Measurements from ENCODE around the gene RNASEH1. TPM values are rescaled to one million over a fixed set of nuclear protein-coding genes. Genes with fewer than 3 reads are reported as not detected.

The RNASEH1 gene
- total and polyA plus RNA-seq, 2 of the 13 experiments (the other 11 are each of a cell fraction or from before 2014, with no cell fraction given): 14.5 to 57.4 TPM

GRCh38 chr2:3558205-3559014, at the start of gene RNASEH1 (continued):
- TF ChIP-seq SNAI1 (CRISPR knock-in tag; IDR thresholded peaks at IDR 0.05; ENCODE audit: borderline replicate concordance) (0 out of 2 replicates have a peak, but pooled peaks have one; percentile 49), ZNF350 (CRISPR knock-in tag; IDR thresholded peaks at IDR 0.05; ENCODE audit: borderline replicate concordance, low read depth) (peak; percentile 99), HDAC2 (CRISPR knock-in tag; IDR thresholded peaks at IDR 0.05) (peak; percentile 91), ZNF790 (CRISPR knock-in tag; IDR thresholded peaks at IDR 0.05; ENCODE audit: borderline replicate concordance) (peak; percentile 95; the same call in 1 of the 2 replicates), ZFAT (CRISPR knock-in tag; conservative IDR thresholded peaks at IDR 0.05) (0 out of 2 replicates have a peak, but pooled peaks have one; percentile 58), PHF8 (CRISPR knock-in tag; IDR thresholded peaks at IDR 0.05) (peak; percentile 98), ZFP90 (CRISPR knock-in tag; IDR thresholded peaks at IDR 0.05; ENCODE audit: borderline replicate concordance) (peak; percentile 94), KAT8 (CRISPR knock-in tag; IDR thresholded peaks at IDR 0.05) (peak; percentile 100), ZFP36 (IDR thresholded peaks at IDR 0.05; ENCODE audit: borderline replicate concordance, low read depth, low read length, partially characterized antibody) (no peak), ATRX (CRISPR knock-in tag; IDR thresholded peaks at IDR 0.05; ENCODE audit: borderline replicate concordance) (no peak), FLYWCH1 (CRISPR knock-in tag; IDR thresholded peaks at IDR 0.05) (peak; percentile 80), DRAP1 (CRISPR knock-in tag; IDR thresholded peaks at IDR 0.05) (peak; percentile 92), TRIM24 (CRISPR knock-in tag; IDR thresholded peaks at IDR 0.05) (no peak), ZFP82 (CRISPR knock-in tag; IDR thresholded peaks at IDR 0.05; ENCODE audit: borderline replicate concordance) (peak; percentile 76; the same call in 1 of the 2 replicates), ELF1 (CRISPR knock-in tag; IDR thresholded peaks at IDR 0.05) (peak; percentile 98), ZNF558 (CRISPR knock-in tag; IDR thresholded peaks at IDR 0.05; ENCODE audit: borderline replicate concordance) (peak; percentile 95), FOXJ3 (CRISPR knock-in tag; IDR thresholded peaks at IDR 0.05; ENCODE audit: borderline replicate concordance) (peak; percentile 77; the same call in 1 of the 2 replicates), MTA3 (CRISPR knock-in tag; IDR thresholded peaks at IDR 0.05) (no peak), NR0B2 (CRISPR knock-in tag; IDR thresholded peaks at IDR 0.05) (peak; percentile 97), ZNF224 (CRISPR knock-in tag; IDR thresholded peaks at IDR 0.05) (peak; percentile 99), TFE3 (CRISPR knock-in tag; IDR thresholded peaks at IDR 0.05) (peak; percentile 70), ZNF451 (CRISPR knock-in tag; IDR thresholded peaks at IDR 0.05) (peak; percentile 90; the same call in 1 of the 2 replicates), ZNF709 (CRISPR knock-in tag; IDR thresholded peaks at IDR 0.05) (peak; percentile 97; the same call in 1 of the 2 replicates), KLF12 (CRISPR knock-in tag; IDR thresholded peaks at IDR 0.05; ENCODE audit: borderline replicate concordance) (peak; percentile 98), PAF1 (CRISPR knock-in tag; IDR thresholded peaks at IDR 0.05) (no peak), ZNF569 (CRISPR knock-in tag; IDR thresholded peaks at IDR 0.05; ENCODE audit: borderline replicate concordance) (peak; percentile 74; the same call in 1 of the 2 replicates), EEA1 (CRISPR knock-in tag; IDR thresholded peaks at IDR 0.05; ENCODE audit: borderline replicate concordance) (peak; percentile 94; the same call in 1 of the 2 replicates)

All from HepG2 (cell line).